MM.1S (cell line): ENCODE measurements around the gene FBLN7.

Experiments
- DNase-seq: peaks from one replicate; pipeline ENCODE4 v3.0.0-alpha.2; 2015
- H2AFZ ChIP-seq: fragments of 300-600 bp; sonication (generic); 2 replicates; pipeline ENCODE4 v1.6.0; 2016; ENCODE audit warnings: antibody characterized with exemption, low read length
- H3F3A ChIP-seq: fragments of 300-600 bp; sonication (generic); 2 replicates; pipeline ENCODE4 v1.6.1; 2016; ENCODE audit warnings: mild to moderate bottlenecking, antibody characterized with exemption, low read length, moderate library complexity, mixed read lengths; ENCODE audit not compliant: insufficient read depth
- H3K27ac ChIP-seq: fragments of 300-600 bp; sonication (generic); 2 replicates; pipeline ENCODE4 v1.5.1; 2016; ENCODE audit warnings: mild to moderate bottlenecking, low read length
- H3K27me3 ChIP-seq: fragments of 300-600 bp; sonication (generic); replicated peaks from 2 replicates; pipeline ENCODE4 v1.6.0; 2016; ENCODE audit warnings: low read length; ENCODE audit not compliant: insufficient read depth
- H3K36me3 ChIP-seq: fragments of 300-600 bp; sonication (generic); replicated peaks from 2 replicates; pipeline ENCODE4 v1.6.1; 2016; ENCODE audit warnings: mild to moderate bottlenecking, low read length, mixed read lengths; ENCODE audit not compliant: insufficient read depth
- H3K4me1 ChIP-seq: fragments of 300-600 bp; sonication (generic); 2 replicates; pipeline ENCODE4 v1.6.1; 2016; ENCODE audit warnings: low read length, mixed read lengths
- H3K4me2 ChIP-seq: fragments of 300-600 bp; sonication (generic); 2 replicates; pipeline ENCODE4 v1.6.0; 2016; ENCODE audit warnings: low read depth, low read length
- H3K4me3 ChIP-seq: fragments of 300-600 bp; sonication (generic); 2 replicates; pipeline ENCODE4 v1.5.1; 2016; ENCODE audit warnings: low read length, mixed read lengths
- H3K79me2 ChIP-seq: fragments of 300-600 bp; sonication (generic); 2 replicates; pipeline ENCODE4 v1.6.1; 2016; ENCODE audit warnings: mixed run types, low read length, mixed read lengths
- H3K9ac ChIP-seq: fragments of 300-600 bp; sonication (generic); 2 replicates; pipeline ENCODE4 v1.6.1; 2016; ENCODE audit warnings: low read length, mixed read lengths
- H3K9me2 ChIP-seq: fragments of 300-600 bp; sonication (generic); replicated peaks from 2 replicates; pipeline ENCODE4 v1.6.1; 2016; ENCODE audit warnings: mild to moderate bottlenecking, low read length, mixed read lengths; ENCODE audit not compliant: insufficient read depth
- H3K9me3 ChIP-seq: fragments of 300-600 bp; sonication (generic); replicated peaks from 2 replicates; pipeline ENCODE4 v1.6.1; 2016; ENCODE audit warnings: mild to moderate bottlenecking, low read length, mixed read lengths; ENCODE audit not compliant: insufficient read depth
- H4K20me1 ChIP-seq: fragments of 300-600 bp; sonication (generic); 2 replicates; pipeline ENCODE4 v1.6.1; 2016; ENCODE audit warnings: mild to moderate bottlenecking, low read length, moderate library complexity, mixed read lengths; ENCODE audit not compliant: insufficient read depth
- CTCF ChIP-seq: fragments of 300-600 bp; sonication (generic); IDR thresholded peaks from 2 replicates; pipeline ENCODE4 v1.5.1; 2016; ENCODE audit warnings: antibody characterized with exemption, low read length, mixed read lengths
- EZH2 ChIP-seq: fragments of 300-600 bp; sonication (generic); optimal IDR thresholded peaks from 2 replicates; pipeline ENCODE3; 2017; ENCODE audit warnings: low read depth, mild to moderate bottlenecking, antibody characterized with exemption, low read length, mixed read lengths
- EZH2phosphoT487 ChIP-seq: fragments of 300-600 bp; sonication (generic); IDR thresholded peaks from 2 replicates; pipeline ENCODE4 v1.6.1; 2018; ENCODE audit warnings: antibody characterized with exemption, low read length

FBLN7 gene

GRCh38 chr2:112153501-112153900 is 15.3 kb downstream of the FBLN7 start:
- Histone ChIP-seq H3K36me3 (no peaks in the 10 kb centered on the region), H3K9me2 (no peaks in the 10 kb centered on the region), H3K9me3 (no peaks in the 10 kb centered on the region), H2AFZ (no peak overlapping the region), H3K4me2 (no peak overlapping the region), H3K79me2 (no peaks in the 10 kb centered on the region), H3K4me1 (no peaks in the 10 kb centered on the region), H3F3A (no peaks in the 10 kb centered on the region), H3K27me3 (no peaks in the 10 kb centered on the region), H4K20me1 (no peaks in the 10 kb centered on the region), H3K27ac (no peak overlapping the region), H3K9ac (no peak overlapping the region), H3K4me3 (no peak overlapping the region)
- no peak for TF ChIP-seq CTCF
- no peak for TF ChIP-seq EZH2
- TF ChIP-seq EZH2phosphoT487, result no peak
- DNase-seq, result no peak

GRCh38 chr2:112154246-112155117 is 16.3 kb downstream of the FBLN7 start:
- no peaks in the 10 kb centered on the region for H3F3A ChIP-seq
- no peaks in the 10 kb centered on the region for H3K27me3 ChIP-seq
- no peaks in the 10 kb centered on the region for H3K9me2 ChIP-seq
- no peak for DNase-seq
- no peaks in the 10 kb centered on the region for H3K4me1 ChIP-seq
- no peaks in the 10 kb centered on the region for H3K9me3 ChIP-seq
- H3K9ac ChIP-seq, result no peak overlapping the region
- TF ChIP-seq EZH2 (no peak), CTCF (no peak), EZH2phosphoT487 (no peak)
- no peak overlapping the region for H3K4me2 ChIP-seq
- H4K20me1 ChIP-seq, result no peaks in the 10 kb centered on the region
- no peaks in the 10 kb centered on the region for H3K36me3 ChIP-seq
- no peak overlapping the region for H3K27ac ChIP-seq
- no peaks in the 10 kb centered on the region for H3K79me2 ChIP-seq
- H3K4me3 ChIP-seq, result no peak overlapping the region
- H2AFZ ChIP-seq, result no peak overlapping the region

- DNase-seq, result no peak
- Histone ChIP-seq H3K9ac (no peak overlapping the region), H3K4me1 (no peaks in the 10 kb centered on the region), H2AFZ (no peak overlapping the region; the same call in 1 of the 2 replicates), H3K9me3 (no peaks in the 10 kb centered on the region), H3K4me3 (no peak overlapping the region), H3K27ac (no peak overlapping the region), H3F3A (no peaks in the 10 kb centered on the region), H3K4me2 (no peak overlapping the region), H3K36me3 (no peaks in the 10 kb centered on the region), H3K27me3 (no peaks in the 10 kb centered on the region), H3K79me2 (no peaks in the 10 kb centered on the region), H4K20me1 (no peaks in the 10 kb centered on the region), H3K9me2 (no peaks in the 10 kb centered on the region)
- TF ChIP-seq EZH2 (no peak), EZH2phosphoT487 (no peak)
These were observed 17.4 kb downstream of the FBLN7 start for GRCh38 chr2:112155331-112156151.
